ENCODE data around the gene LIF. TPM values are rescaled to one million over a fixed set of nuclear protein-coding genes. Genes with fewer than 3 reads are reported as not detected.

The LIF gene
- total RNA-seq, 4 donors from 2014 or later = not detected

DNA sequence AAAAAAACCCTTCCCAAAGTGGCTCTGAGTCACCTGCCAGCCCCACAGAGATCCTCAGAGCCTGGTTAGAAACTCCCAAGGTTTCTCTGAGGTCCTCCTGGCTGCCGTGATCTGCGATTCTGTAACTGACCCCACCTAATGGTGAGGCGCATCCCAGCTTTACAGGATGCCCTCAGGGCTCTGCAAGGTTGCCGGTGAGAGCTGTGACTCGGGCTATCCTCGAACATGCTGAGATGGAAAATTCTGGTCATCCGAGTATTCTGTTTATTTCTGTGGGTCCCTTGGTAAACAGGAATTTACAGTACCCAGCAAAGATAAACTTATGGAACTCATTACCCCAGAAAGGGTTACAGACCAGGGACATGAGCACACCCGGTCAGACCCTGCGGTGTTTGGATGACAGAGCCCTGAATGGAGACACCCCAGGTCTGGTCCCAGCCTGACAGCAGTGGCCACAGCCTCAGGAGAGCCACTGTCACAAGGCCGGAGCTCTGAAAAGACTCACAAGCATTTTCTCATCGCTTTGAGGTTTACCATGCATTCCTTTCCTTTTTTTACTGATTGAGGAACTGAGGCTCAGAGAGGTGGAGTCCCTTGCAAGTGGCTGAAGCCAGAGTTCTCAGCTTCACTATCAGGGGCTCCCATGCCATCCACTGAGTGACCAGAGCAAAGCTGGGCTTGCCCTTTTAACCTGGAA, 22.2 kb downstream of the LIF start:
- TF ChIP-seq POLR2A (IDR thresholded peaks at IDR 0.05) = no peak
- TF ChIP-seq, protein P1, sequence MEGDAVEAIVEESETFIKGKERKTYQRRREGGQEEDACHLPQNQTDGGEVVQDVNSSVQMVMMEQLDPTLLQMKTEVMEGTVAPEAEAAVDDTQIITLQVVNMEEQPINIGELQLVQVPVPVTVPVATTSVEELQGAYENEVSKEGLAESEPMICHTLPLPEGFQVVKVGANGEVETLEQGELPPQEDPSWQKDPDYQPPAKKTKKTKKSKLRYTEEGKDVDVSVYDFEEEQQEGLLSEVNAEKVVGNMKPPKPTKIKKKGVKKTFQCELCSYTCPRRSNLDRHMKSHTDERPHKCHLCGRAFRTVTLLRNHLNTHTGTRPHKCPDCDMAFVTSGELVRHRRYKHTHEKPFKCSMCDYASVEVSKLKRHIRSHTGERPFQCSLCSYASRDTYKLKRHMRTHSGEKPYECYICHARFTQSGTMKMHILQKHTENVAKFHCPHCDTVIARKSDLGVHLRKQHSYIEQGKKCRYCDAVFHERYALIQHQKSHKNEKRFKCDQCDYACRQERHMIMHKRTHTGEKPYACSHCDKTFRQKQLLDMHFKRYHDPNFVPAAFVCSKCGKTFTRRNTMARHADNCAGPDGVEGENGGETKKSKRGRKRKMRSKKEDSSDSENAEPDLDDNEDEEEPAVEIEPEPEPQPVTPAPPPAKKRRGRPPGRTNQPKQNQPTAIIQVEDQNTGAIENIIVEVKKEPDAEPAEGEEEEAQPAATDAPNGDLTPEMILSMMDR (IDR thresholded peaks at IDR 0.05 in 4 of 5, conservative IDR thresholded peaks at IDR 0.05 in 1 of 5) = no peak
- Histone ChIP-seq H3K27ac (no peak overlapping the region), H3K4me1 (no peaks in the 10 kb centered on the region), H3K36me3 (no peaks in the 10 kb centered on the region), H3K9me3 (no peaks in the 10 kb centered on the region), H3K27me3 (peaks cover 3 to 20% (median 19%) of the 10 kb centered on the region in 3 donors), H3K4me3 (no peak overlapping the region)
- DNase-seq = no peak
- intact Hi-C loops (cut with DNase I; ENCODE audit: low total_unique reads) = no loop called here
- in situ Hi-C loops (cut with MboI; ENCODE audit: low sequenced_read_pairs in 4 of 4) = no loop called here
- no peak for ATAC-seq

DNA sequence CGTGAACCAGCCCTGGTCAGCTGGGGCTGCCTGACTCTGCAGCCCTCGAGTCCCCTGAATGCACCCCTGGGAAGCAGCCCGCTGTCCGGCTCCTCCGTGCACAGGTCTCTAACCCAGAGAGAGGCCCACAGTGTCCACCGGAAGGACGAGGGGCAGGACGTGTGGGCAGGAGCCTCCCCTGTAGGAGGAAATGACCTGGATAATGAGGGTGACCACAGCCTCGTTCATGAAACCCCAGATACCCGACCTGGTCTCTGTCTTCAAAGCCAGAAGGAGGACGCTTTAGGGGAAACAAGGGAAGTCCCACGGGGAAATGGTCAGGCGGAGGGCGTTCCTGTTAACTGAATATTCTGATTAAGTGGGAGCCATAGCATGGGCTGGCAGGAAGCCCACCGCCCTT, 23.3 kb downstream of the LIF start:
- Histone ChIP-seq H3K4me1 (no peaks in the 10 kb centered on the region), H3K27me3 (peaks cover 0 to 19% (median 15%) of the 10 kb centered on the region in 3 donors), H3K36me3 (no peaks in the 10 kb centered on the region), H3K27ac (no peak overlapping the region), H3K9me3 (no peaks in the 10 kb centered on the region), H3K4me3 (no peak overlapping the region)
- ATAC-seq (no peak), DNase-seq (no peak)
- in situ Hi-C loops (cut with MboI; ENCODE audit: low sequenced_read_pairs in 4 of 4) = no loop called here
- no peak for TF ChIP-seq POLR2A (IDR thresholded peaks at IDR 0.05)
- TF ChIP-seq, protein P1 (IDR thresholded peaks at IDR 0.05 in 4 of 5, conservative IDR thresholded peaks at IDR 0.05 in 1 of 5) = no peak
- intact Hi-C loops (cut with DNase I; ENCODE audit: low total_unique reads) = no loop called here

DNA sequence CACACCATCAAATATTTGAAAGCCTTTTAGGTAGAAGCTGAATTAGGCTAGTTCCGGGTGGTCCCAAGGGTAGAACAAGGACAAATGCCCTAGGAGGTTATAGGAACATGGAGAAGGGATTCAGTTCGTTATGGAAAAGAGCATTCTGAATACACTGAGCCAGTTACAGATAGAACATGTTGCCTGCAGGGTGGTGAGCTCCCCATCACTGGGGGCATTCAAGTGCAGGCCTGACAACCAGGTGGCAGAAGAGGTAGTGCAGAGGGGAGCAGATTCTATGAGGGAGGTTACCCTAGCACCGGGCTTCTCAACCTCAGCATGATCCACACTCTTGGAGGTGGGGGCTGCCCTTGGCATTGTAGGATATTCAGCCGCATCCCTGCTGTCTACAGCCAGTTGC, 24.2 kb downstream of the LIF start:
- H3K4me1 ChIP-seq = no peaks in the 10 kb centered on the region
- no peak for ATAC-seq
- no peaks in the 10 kb centered on the region for H3K9me3 ChIP-seq
- TF ChIP-seq, protein P1 (IDR thresholded peaks at IDR 0.05 in 4 of 5, conservative IDR thresholded peaks at IDR 0.05 in 1 of 5) = no peak
- no peak for TF ChIP-seq POLR2A (IDR thresholded peaks at IDR 0.05)
- H3K4me3 ChIP-seq = no peak overlapping the region
- intact Hi-C loops (cut with DNase I; ENCODE audit: low total_unique reads) (no loop called here), in situ Hi-C loops (cut with MboI; ENCODE audit: low sequenced_read_pairs in 4 of 4) (no loop called here)
- H3K36me3 ChIP-seq = no peaks in the 10 kb centered on the region
- peaks cover 0 to 19% (median 15%) of the 10 kb centered on the region in 3 donors for H3K27me3 ChIP-seq
- no peak for DNase-seq
- H3K27ac ChIP-seq = no peak overlapping the region

DNA sequence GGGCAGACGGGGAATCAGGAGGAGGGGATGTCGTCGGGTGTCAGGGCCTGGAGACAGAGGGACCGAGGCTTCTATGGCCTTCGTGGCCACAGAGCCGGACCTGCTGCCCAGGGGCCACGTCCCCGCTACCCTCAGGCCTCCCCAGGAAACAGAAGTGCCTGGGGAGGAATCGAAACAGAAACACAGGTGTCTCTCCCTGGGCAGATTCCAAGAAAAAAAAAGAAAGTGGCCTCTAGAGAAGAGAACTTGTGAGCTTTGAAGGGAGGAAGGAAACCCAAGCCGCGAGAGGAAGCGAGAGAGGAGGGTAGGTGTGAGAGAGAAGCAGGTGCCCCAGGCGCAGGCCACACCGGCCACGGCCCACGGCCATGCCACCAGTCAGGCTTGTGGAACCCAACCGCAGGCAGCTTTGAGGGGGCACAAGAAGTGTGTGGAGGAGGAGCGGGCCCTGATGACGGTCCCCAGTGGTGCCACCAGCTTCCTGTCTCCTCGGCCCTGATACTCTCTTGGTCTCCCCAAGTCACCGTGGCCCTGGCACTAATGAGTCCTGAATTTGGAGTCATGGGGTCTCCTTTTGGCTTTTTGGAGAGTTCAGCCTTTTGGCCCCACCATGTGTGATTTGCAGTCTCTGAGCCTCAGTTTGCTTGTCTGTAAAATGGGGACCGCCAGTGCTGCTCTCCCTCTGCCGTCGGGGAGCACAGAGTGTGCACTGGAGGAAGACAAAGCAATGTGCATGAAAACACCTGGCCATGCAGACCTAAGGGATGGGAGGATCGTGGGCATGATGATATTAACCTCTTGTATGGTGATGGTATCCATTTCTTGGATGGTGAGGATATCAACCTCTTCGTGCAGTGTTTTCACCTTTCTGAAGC, 25.2 kb downstream of the LIF start:
- intact Hi-C loops (cut with DNase I; ENCODE audit: low total_unique reads) = no loop called here
- no peaks in the 10 kb centered on the region for H3K9me3 ChIP-seq
- no peak for DNase-seq
- no peaks in the 10 kb centered on the region for H3K36me3 ChIP-seq
- no peak overlapping the region for H3K27ac ChIP-seq
- in situ Hi-C loops (cut with MboI; ENCODE audit: low sequenced_read_pairs in 4 of 4) = no loop called here
- no peak overlapping the region for H3K4me3 ChIP-seq
- TF ChIP-seq POLR2A (IDR thresholded peaks at IDR 0.05) = no peak
- TF ChIP-seq, protein P1 (IDR thresholded peaks at IDR 0.05 in 4 of 5, conservative IDR thresholded peaks at IDR 0.05 in 1 of 5) = no peak
- no peaks in the 10 kb centered on the region for H3K4me1 ChIP-seq
- peaks cover 0 to 19% (median 15%) of the 10 kb centered on the region in 3 donors for H3K27me3 ChIP-seq
- no peak for ATAC-seq
